Gastroesophageal sphincter (tissue), 3 donors: Measurements from ENCODE around the gene NOS1AP.

Source experiments
- EP300 ChIP-seq: sonication (generic); formaldehyde crosslinking; IDR thresholded peaks from one replicate; pipeline ENCODE4 v1.6.1; 2017; ENCODE audit warnings: antibody characterized with exemption, mild to moderate bottlenecking
- POLR2A ChIP-seq, 2 donors: fragments of 450-650 bp; IDR thresholded peaks; one replicate each; pipeline ENCODE4 v1.6.1; 2017; ENCODE audit warnings: antibody characterized with exemption in 2 of 2, mild to moderate bottlenecking in 2 of 2, moderate library complexity in 1 of 2
- TF ChIP-seq, protein P1 (sequence below), 4 experiments: fragments of 200-600 bp in 2 of 4; fragments of 450-650 bp in 2 of 4; sonication (generic) in 1 of 4; IDR thresholded peaks; one replicate each; pipeline ENCODE4 v1.5.1; 2017 to 2019; ENCODE audit warnings: antibody characterized with exemption in 4 of 4, mild to moderate bottlenecking in 2 of 4, moderate library complexity in 2 of 4

GRCh38 chr1:162385702-162386101 is 316.2 kb downstream of the NOS1AP start:
- TF ChIP-seq, protein P1, sequence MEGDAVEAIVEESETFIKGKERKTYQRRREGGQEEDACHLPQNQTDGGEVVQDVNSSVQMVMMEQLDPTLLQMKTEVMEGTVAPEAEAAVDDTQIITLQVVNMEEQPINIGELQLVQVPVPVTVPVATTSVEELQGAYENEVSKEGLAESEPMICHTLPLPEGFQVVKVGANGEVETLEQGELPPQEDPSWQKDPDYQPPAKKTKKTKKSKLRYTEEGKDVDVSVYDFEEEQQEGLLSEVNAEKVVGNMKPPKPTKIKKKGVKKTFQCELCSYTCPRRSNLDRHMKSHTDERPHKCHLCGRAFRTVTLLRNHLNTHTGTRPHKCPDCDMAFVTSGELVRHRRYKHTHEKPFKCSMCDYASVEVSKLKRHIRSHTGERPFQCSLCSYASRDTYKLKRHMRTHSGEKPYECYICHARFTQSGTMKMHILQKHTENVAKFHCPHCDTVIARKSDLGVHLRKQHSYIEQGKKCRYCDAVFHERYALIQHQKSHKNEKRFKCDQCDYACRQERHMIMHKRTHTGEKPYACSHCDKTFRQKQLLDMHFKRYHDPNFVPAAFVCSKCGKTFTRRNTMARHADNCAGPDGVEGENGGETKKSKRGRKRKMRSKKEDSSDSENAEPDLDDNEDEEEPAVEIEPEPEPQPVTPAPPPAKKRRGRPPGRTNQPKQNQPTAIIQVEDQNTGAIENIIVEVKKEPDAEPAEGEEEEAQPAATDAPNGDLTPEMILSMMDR (IDR thresholded peaks at IDR 0.05), result no peak
- TF ChIP-seq EP300, result no peak
- no peak for TF ChIP-seq POLR2A (IDR thresholded peaks at IDR 0.05)
